ENCODE measurements around the gene ATP2C2. TPM values are rescaled to one million over a fixed set of nuclear protein-coding genes. Genes with fewer than 3 reads are reported as not detected.

The ATP2C2 gene
- total and polyA plus RNA-seq, 2 donors (not counting 1 experiment from before 2014, with no cell fraction given) = not detected

- no peaks in the 10 kb centered on the region for H3K9me3 Mint-ChIP-seq (ENCODE audit: insufficient read depth)
- H2AFZ ChIP-seq (ENCODE audit: insufficient read depth, low read depth, low read length, poor library complexity, severe bottlenecking) = no peak overlapping the region
- peaks cover 0 to 16% (median 0%) of the 10 kb centered on the region in 4 experiments for H3K27me3 ChIP-seq (replicated peaks in 1 of 4; ENCODE audit: control extremely low read depth in 1 of 4, control insufficient read depth in 3 of 4, insufficient read depth in 4 of 4, low read length in 3 of 4)
- H3K27ac Mint-ChIP-seq = no peak overlapping the region
- TF ChIP-seq, protein P1, sequence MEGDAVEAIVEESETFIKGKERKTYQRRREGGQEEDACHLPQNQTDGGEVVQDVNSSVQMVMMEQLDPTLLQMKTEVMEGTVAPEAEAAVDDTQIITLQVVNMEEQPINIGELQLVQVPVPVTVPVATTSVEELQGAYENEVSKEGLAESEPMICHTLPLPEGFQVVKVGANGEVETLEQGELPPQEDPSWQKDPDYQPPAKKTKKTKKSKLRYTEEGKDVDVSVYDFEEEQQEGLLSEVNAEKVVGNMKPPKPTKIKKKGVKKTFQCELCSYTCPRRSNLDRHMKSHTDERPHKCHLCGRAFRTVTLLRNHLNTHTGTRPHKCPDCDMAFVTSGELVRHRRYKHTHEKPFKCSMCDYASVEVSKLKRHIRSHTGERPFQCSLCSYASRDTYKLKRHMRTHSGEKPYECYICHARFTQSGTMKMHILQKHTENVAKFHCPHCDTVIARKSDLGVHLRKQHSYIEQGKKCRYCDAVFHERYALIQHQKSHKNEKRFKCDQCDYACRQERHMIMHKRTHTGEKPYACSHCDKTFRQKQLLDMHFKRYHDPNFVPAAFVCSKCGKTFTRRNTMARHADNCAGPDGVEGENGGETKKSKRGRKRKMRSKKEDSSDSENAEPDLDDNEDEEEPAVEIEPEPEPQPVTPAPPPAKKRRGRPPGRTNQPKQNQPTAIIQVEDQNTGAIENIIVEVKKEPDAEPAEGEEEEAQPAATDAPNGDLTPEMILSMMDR (IDR thresholded peaks at IDR 0.05) = no peak
- TF ChIP-seq EZH2 (IDR thresholded peaks at IDR 0.05; ENCODE audit: borderline replicate concordance, insufficient read depth, low read depth, low read length, poor library complexity, severe bottlenecking) = no peak
- H3K9me3 ChIP-seq (ENCODE audit: control extremely low read depth in 1 of 3, control insufficient read depth in 2 of 3, insufficient read depth in 1 of 3, low read length in 2 of 3) = no peaks in the 10 kb centered on the region
- H3K36me3 ChIP-seq (replicated peaks in 1 of 2; ENCODE audit: control extremely low read depth in 1 of 2, control insufficient read depth in 1 of 2, extremely low read depth in 1 of 2, insufficient read depth in 2 of 2, low read length in 1 of 2) = no peaks in the 10 kb centered on the region
- ChIA-PET POLR2A (no interaction called here), CTCF (no interaction called here)
- ATAC-seq (ENCODE audit: low read depth) (no peak), DNase-seq (no peak)
- WGBS (ENCODE audit: insufficient coverage) = 75% methylated on average over 8 of the region's 13 CpGs
- intact Hi-C loops (cut with micrococcal nuclease) = no loop called here
- H3K4me2 ChIP-seq (replicated peaks; ENCODE audit: low read depth, low read length, poor library complexity, severe bottlenecking) = no peak overlapping the region
- no peak overlapping the region for H3K4me3 Mint-ChIP-seq
- no peaks in the 10 kb centered on the region for H3K79me2 ChIP-seq (ENCODE audit: control insufficient read depth, insufficient read depth, low read length)
- peaks cover 32% of the 10 kb centered on the region for H3K27me3 Mint-ChIP-seq
- peaks cover under 1% of the 10 kb centered on the region for H3K4me1 Mint-ChIP-seq
- H3K9ac ChIP-seq (ENCODE audit: low read length) = no peak overlapping the region
- no peak overlapping the region for H3K27ac ChIP-seq (ENCODE audit: low read length in 2 of 2)
- H4K20me1 ChIP-seq (ENCODE audit: control insufficient read depth, insufficient read depth, low read length, poor library complexity, severe bottlenecking) = no peaks in the 10 kb centered on the region
- no peak overlapping the region for H3K4me3 ChIP-seq (ENCODE audit: control extremely low read depth in 1 of 5, extremely low read depth in 1 of 5, insufficient read depth in 1 of 5, low read depth in 2 of 5, low read length in 4 of 5)
- no peaks in the 10 kb centered on the region for H3K4me1 ChIP-seq (ENCODE audit: control insufficient read depth in 2 of 2, insufficient read depth in 2 of 2, low read length in 2 of 2)
Measured at GRCh38 chr16:84362471-84362941, 5.8 kb upstream of the ATP2C2 start.

- H3K4me1 ChIP-seq (ENCODE audit: control insufficient read depth in 2 of 2, insufficient read depth in 2 of 2, low read length in 2 of 2) = no peaks in the 10 kb centered on the region
- DNase-seq = no peak
- TF ChIP-seq, protein P1 (IDR thresholded peaks at IDR 0.05) = no peak
- WGBS (ENCODE audit: insufficient coverage) = 90% methylated on average over 5 of the region's 9 CpGs
- ChIA-PET CTCF (no interaction called here), POLR2A (no interaction called here)
- H2AFZ ChIP-seq (ENCODE audit: insufficient read depth, low read depth, low read length, poor library complexity, severe bottlenecking) = no peak overlapping the region
- no peak overlapping the region for H3K9ac ChIP-seq (ENCODE audit: low read length)
- H3K4me2 ChIP-seq (replicated peaks; ENCODE audit: low read depth, low read length, poor library complexity, severe bottlenecking) = no peak overlapping the region
- no peak overlapping the region for H3K27ac ChIP-seq (ENCODE audit: low read length in 2 of 2)
- H3K4me3 Mint-ChIP-seq = no peak overlapping the region
- H3K27me3 Mint-ChIP-seq = peaks cover 40% of the 10 kb centered on the region
- no peak overlapping the region for H3K4me3 ChIP-seq (ENCODE audit: control extremely low read depth in 1 of 5, extremely low read depth in 1 of 5, insufficient read depth in 1 of 5, low read depth in 2 of 5, low read length in 4 of 5)
- H3K4me1 Mint-ChIP-seq = peaks cover 5% of the 10 kb centered on the region
- intact Hi-C loops (cut with micrococcal nuclease) = no loop called here
- H4K20me1 ChIP-seq (ENCODE audit: control insufficient read depth, insufficient read depth, low read length, poor library complexity, severe bottlenecking) = no peaks in the 10 kb centered on the region
- peaks cover 0 to 36% (median 2%) of the 10 kb centered on the region in 4 experiments for H3K27me3 ChIP-seq (replicated peaks in 1 of 4; ENCODE audit: control extremely low read depth in 1 of 4, control insufficient read depth in 3 of 4, insufficient read depth in 4 of 4, low read length in 3 of 4)
- H3K9me3 Mint-ChIP-seq (ENCODE audit: insufficient read depth) = no peaks in the 10 kb centered on the region
- no peak overlapping the region for H3K27ac Mint-ChIP-seq
- no peak for ATAC-seq (ENCODE audit: low read depth)
- no peaks in the 10 kb centered on the region for H3K9me3 ChIP-seq (ENCODE audit: control extremely low read depth in 1 of 3, control insufficient read depth in 2 of 3, insufficient read depth in 1 of 3, low read length in 2 of 3)
- no peaks in the 10 kb centered on the region for H3K36me3 ChIP-seq (replicated peaks in 1 of 2; ENCODE audit: control extremely low read depth in 1 of 2, control insufficient read depth in 1 of 2, extremely low read depth in 1 of 2, insufficient read depth in 2 of 2, low read length in 1 of 2)
- no peaks in the 10 kb centered on the region for H3K79me2 ChIP-seq (ENCODE audit: control insufficient read depth, insufficient read depth, low read length)
Measured at GRCh38 chr16:84366208-84366607, 2.1 kb upstream of the ATP2C2 start.

Measured in B cell (primary cell).